OCI-LY3 (cell line): ENCODE measurements around the gene FAM228A.
"Not testable (repeated sequence)": the region's sequence is repeated elsewhere in the genome, so short reads cannot be mapped to it uniquely, and the experiment has no call there.

ENCODE experiments used
- H2AFZ ChIP-seq: fragments of 200-600, 300-600 bp; shearing (Covaris generic); 2 replicates; pipeline ENCODE4 v1.6.0; 2014; ENCODE audit warnings: antibody characterized with exemption, low read depth, low read length
- H3K27ac ChIP-seq: fragments of 200-600, 300-600 bp; sonication (generic); 2 replicates; pipeline ENCODE4 v1.5.1; 2014; ENCODE audit warnings: mild to moderate bottlenecking, low read length, moderate library complexity, mixed read lengths
- H3K27me3 ChIP-seq: fragments of 200-600, 300-600 bp; sonication (generic); 2 replicates; pipeline ENCODE4 v1.6.1; 2014; ENCODE audit warnings: low read depth, low read length, mixed read lengths
- H3K36me3 ChIP-seq: fragments of 200-600, 300-600 bp; sonication (generic); replicated peaks from 2 replicates; pipeline ENCODE3; 2014; ENCODE audit warnings: low read depth, low read length, mixed read lengths
- H3K4me1 ChIP-seq: fragments of 300-600, 200-600 bp; sonication (generic); 2 replicates; pipeline ENCODE4 v1.6.1; 2014; ENCODE audit warnings: low read length, mixed read lengths
- H3K4me2 ChIP-seq: fragments of 200-600, 300-600 bp; sonication (generic); 2 replicates; pipeline ENCODE4 v1.6.1; 2014; ENCODE audit warnings: low read length, mixed read lengths
- H3K4me3 ChIP-seq: fragments of 300-600, 200-600 bp; sonication (generic); 2 replicates; pipeline ENCODE4 v1.5.1; 2014; ENCODE audit warnings: antibody characterized with exemption, mild to moderate bottlenecking, low read length, moderate library complexity
- H3K79me2 ChIP-seq: fragments of 300-600, 200-600 bp; shearing (Covaris generic); 2 replicates; pipeline ENCODE4 v1.6.1; 2014; ENCODE audit warnings: mild to moderate bottlenecking, low read length, mixed read lengths
- H3K9ac ChIP-seq: fragments of 300-600, 200-600 bp; shearing (Covaris generic); 2 replicates; pipeline ENCODE4 v1.6.0; 2014; ENCODE audit warnings: mild to moderate bottlenecking, low read length, moderate library complexity
- H3K9me3 ChIP-seq: fragments of 200-600, 300-600 bp; shearing (Covaris generic); 2 replicates; pipeline ENCODE4 v1.6.1; 2014; ENCODE audit warnings: low read length, mixed read lengths; ENCODE audit not compliant: insufficient read depth
- H4K20me1 ChIP-seq: fragments of 200-600, 300-600 bp; sonication (generic); 2 replicates; pipeline ENCODE4 v1.6.1; 2016; ENCODE audit warnings: low read length, mixed read lengths; ENCODE audit not compliant: insufficient read depth
- EZH2phosphoT487 ChIP-seq: fragments of 200-600 bp; shearing (Covaris generic); IDR thresholded peaks from 2 replicates; pipeline ENCODE4 v1.6.1; 2018; ENCODE audit warnings: antibody characterized with exemption, mixed run types, low read depth
- TF ChIP-seq, protein P1 (sequence below): fragments of 200-600, 300-600 bp; sonication (generic); IDR thresholded peaks from 2 replicates; pipeline ENCODE4 v1.5.1; 2014; ENCODE audit warnings: antibody characterized with exemption, low read length, low read depth

FAM228A gene

DNA sequence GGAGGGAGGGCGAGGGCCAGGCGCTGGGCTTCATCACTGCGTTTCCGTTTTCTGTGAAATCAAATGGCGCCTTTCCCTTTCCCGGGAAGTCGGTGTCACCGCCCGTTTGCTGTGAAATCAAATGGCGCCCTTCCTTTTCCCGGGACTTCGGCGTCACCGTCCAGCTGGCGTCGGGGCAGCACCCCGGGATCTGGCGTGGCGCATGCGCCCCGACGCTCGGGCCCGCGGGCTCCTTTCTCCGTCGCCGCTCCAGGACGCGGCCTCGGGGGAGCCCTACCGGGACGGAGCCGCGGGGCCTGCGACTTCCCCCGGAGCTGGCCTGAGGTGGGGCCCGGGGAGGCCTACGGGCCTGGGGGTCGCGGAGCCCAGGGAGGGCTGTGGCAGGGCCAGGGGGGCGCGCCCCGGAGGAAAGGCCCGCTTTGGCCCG is at the start of gene FAM228A:
Gene FAM228A, plus strand, starts transcription at position 203 of the 427 bp plus-strand sequence. CDS start 428 bp downstream, outside the sequence.
- Histone ChIP-seq H3K4me2 (no peak within 1 kb of the TSS), H3K4me3 (no peak within 1 kb of the TSS), H3K4me1 (peaks cover 2% of the 10 kb centered on the region; the same call in 1 of the 2 replicates), H3K27me3 (no peaks in the 10 kb centered on the region), H3K27ac (no peak within 1 kb of the TSS), H3K9me3 (no peaks in the 10 kb centered on the region), H4K20me1 (no peaks in the 10 kb centered on the region), H3K79me2 (no peaks in the 10 kb centered on the region), H3K36me3 (no peaks in the 10 kb centered on the region), H2AFZ (no peak within 1 kb of the TSS), H3K9ac (no peak within 1 kb of the TSS)
- TF ChIP-seq EZH2phosphoT487 = no peak
- TF ChIP-seq, protein P1, sequence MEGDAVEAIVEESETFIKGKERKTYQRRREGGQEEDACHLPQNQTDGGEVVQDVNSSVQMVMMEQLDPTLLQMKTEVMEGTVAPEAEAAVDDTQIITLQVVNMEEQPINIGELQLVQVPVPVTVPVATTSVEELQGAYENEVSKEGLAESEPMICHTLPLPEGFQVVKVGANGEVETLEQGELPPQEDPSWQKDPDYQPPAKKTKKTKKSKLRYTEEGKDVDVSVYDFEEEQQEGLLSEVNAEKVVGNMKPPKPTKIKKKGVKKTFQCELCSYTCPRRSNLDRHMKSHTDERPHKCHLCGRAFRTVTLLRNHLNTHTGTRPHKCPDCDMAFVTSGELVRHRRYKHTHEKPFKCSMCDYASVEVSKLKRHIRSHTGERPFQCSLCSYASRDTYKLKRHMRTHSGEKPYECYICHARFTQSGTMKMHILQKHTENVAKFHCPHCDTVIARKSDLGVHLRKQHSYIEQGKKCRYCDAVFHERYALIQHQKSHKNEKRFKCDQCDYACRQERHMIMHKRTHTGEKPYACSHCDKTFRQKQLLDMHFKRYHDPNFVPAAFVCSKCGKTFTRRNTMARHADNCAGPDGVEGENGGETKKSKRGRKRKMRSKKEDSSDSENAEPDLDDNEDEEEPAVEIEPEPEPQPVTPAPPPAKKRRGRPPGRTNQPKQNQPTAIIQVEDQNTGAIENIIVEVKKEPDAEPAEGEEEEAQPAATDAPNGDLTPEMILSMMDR = no peak

DNA sequence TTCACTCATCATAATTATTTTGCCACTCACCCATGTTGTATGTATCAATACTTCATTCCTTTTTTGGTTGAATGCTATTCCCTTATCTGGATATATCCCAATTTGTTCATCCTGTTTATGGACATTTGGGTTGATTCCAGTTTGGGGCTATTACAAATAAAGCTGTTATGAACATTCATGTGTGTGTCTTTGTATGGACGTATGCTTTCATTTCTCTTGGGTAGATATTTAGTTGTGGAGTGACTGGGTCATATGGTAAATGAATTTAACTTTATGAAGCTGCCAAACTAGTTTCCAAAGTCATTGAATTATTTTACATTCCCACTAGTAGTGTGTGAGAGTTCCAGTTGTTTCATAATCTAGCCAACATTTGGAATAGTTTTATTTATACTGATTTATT is 48.9 kb upstream of the FAM228A start:
- no peak overlapping the region for H2AFZ ChIP-seq
- no peak overlapping the region for H3K4me3 ChIP-seq
- no peaks in the 10 kb centered on the region for H3K9me3 ChIP-seq
- TF ChIP-seq EZH2phosphoT487 = no peak
- TF ChIP-seq, protein P1 = no peak
- H3K4me2 ChIP-seq = no peak overlapping the region
- no peak overlapping the region for H3K27ac ChIP-seq
- no peak overlapping the region for H3K9ac ChIP-seq
- peaks cover 12% of the 10 kb centered on the region; the same call in 1 of the 2 replicates for H3K79me2 ChIP-seq
- no peaks in the 10 kb centered on the region for H3K27me3 ChIP-seq
- H3K36me3 ChIP-seq = no peaks in the 10 kb centered on the region
- H4K20me1 ChIP-seq = no peaks in the 10 kb centered on the region
- peaks cover 12% of the 10 kb centered on the region for H3K4me1 ChIP-seq

DNA sequence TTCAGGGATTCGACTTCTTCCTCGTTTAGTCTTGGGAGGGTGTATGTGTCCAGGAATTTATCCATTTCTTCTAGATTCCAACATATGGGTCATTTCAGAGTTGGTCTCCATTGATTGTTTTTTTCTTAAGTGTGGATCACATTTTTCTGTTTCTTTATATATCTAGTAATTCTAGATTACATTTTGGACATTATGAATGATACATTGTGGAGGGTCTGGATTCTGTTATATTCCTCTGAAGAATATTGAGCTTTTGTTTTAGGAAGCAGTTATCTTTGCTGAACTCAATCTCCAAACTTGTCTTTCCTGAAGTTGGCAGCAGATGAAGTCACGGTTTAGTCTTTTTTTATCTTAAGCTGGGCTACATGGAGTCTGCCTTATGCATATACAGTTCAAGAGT is 42.3 kb upstream of the FAM228A start:
- no peaks in the 10 kb centered on the region for H3K27me3 ChIP-seq
- H3K9ac ChIP-seq = no peak overlapping the region
- TF ChIP-seq, protein P1 = no peak
- no peak for TF ChIP-seq EZH2phosphoT487

DNA sequence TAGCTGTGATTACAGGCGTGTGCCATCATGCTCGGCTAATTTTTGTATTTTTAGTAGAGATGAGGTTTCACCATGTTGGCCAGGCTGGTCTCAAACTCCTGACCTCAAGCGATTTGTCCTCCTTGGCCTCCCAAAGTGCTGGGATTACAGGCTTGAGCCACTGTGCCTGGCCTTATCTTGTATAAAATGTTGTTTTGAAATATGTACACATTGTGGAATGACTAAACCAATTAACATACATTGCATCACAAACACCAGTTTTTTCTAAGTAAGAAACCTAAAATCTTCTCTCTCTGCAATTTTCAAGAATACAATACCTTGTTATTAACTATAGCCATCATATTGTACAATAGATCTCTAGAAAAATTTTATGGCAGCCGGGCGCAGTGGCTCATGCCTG is 34.5 kb upstream of the FAM228A start:
- not testable (repeated sequence) for H3K27me3 ChIP-seq, H4K20me1 ChIP-seq, H3K27ac ChIP-seq, H2AFZ ChIP-seq, H3K4me2 ChIP-seq, H3K4me3 ChIP-seq, H3K4me1 ChIP-seq, H3K79me2 ChIP-seq, H3K36me3 ChIP-seq, H3K9ac ChIP-seq, H3K9me3 ChIP-seq

More for the DNA sequence above, 42.3 kb upstream of the FAM228A start:
- Histone ChIP-seq H3K36me3 (peaks cover 9% of the 10 kb centered on the region), H3K79me2 (no peaks in the 10 kb centered on the region), H3K4me3 (no peak overlapping the region), H4K20me1 (no peaks in the 10 kb centered on the region), H3K9me3 (peaks cover 14% of the 10 kb centered on the region; the same call in 1 of the 2 replicates), H3K4me1 (no peaks in the 10 kb centered on the region), H2AFZ (no peak overlapping the region), H3K4me2 (no peak overlapping the region), H3K27ac (no peak overlapping the region)

DNA sequence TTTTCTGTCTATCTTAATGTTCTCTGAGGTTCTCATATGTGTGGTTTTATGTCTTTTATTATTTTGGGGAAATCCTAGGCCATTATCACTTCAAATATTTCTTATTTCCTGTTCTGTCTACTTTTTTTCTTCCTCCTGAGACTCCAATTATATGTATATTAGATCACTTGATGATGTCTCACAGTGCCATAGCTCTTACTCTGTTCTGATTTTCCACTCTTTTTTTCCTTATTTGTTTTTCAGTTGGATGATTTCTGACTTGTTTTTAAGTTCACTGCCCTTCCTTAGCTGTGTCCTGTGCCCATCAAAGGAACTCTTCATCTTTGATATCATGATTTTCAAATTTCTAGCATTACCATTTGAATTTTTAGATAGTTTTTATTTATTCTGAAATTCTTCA is 27.5 kb upstream of the FAM228A start:
- Histone ChIP-seq H3K4me1 (no peaks in the 10 kb centered on the region), H3K27ac (no peak overlapping the region), H3K27me3 (no peaks in the 10 kb centered on the region), H3K9ac (no peak overlapping the region), H3K4me3 (no peak overlapping the region), H3K4me2 (no peak overlapping the region), H3K36me3 (peaks cover 8% of the 10 kb centered on the region), H2AFZ (no peak overlapping the region), H3K9me3 (peaks cover 11% of the 10 kb centered on the region; the same call in 1 of the 2 replicates), H4K20me1 (no peaks in the 10 kb centered on the region), H3K79me2 (no peaks in the 10 kb centered on the region)
- TF ChIP-seq, protein P1 = no peak
- no peak for TF ChIP-seq EZH2phosphoT487
